ENCODE measurements around the gene POLR2L.
A peak's percentile ranks its signal among the peaks of the same experiment; 100 is the strongest.

POLR2L gene

DNA sequence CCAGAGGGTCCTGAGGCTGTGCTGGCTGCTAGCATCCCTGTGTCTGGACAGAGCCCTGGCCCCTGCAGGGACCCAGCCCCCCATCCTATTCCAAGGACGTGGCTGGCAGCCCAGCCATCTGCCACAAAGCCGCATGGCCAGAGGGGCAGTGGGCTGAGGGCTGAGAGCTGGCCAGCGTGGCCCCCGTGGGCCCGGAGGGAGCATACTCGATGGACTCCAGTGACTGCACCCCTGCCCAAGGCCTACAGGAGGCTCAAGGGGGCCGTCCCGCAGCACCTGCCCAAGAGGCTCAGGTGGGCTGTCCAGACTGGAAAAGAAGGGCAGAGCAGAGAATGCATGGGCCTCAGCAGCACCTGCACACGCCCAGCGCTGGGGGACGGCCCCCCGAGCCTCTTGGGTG, 13.5 kb upstream of the POLR2L start:
- DNase-seq (ENCODE audit: low read depth in 1 of 2, low spot score in 1 of 2), result no peak

DNA sequence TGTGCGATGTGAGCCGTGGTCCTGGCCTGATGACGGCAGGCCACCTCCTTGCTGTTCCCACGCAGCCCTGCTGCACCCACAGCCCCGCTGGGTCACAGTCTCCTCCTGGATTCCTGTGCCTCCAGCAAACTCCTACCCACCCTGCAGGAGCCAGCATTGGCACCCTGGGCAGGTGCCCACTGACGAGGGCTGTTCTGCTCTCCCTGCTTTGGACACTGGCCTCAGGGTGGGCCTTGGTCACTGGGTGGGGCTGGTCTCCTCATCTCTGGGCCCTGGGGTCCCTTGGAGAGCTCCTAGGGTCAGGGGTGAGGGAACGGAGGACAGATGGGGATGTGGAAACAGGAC, 13.0 kb upstream of the POLR2L start:
- DNase-seq (ENCODE audit: low read depth in 1 of 2, low spot score in 1 of 2), result no peak

DNA sequence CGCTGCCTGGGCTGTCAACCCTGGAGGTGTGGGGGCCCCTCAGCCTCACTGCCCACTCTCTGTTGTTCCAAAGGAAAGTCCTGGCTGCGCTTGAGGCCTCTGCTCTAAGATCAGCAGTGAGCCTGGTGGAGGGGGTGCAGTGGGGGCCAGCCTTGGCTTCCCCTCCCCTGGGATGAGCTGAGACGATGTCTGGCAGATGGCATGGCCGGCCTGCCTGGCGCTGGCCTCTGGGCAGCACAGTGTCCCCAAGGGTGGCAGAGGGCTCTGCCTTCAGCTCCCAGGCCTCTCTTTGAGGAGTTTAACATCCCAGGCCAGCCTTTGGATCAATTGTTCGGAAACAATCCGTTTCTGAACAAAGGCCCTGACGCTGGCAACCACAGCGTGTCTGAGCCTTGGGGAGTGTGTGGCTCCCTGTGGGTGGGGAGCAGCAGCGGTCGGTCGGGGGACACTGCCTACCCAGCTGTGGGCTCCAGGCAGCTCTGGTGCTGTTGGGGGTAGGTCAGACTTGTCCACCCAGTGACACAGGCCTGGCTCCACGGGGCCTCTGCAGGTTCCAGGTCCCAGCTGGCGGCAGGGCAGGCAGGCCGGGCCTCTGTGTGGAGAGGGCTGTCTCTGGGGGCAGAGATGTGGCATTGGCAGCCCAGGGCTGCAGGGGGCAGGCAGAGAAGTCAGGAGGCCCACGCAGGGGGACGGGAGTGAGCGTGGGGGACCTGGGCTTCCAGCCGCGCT, 12.4 kb upstream of the POLR2L start:
- no peak for DNase-seq (ENCODE audit: low read depth in 1 of 2, low spot score in 1 of 2)

- DNase-seq (ENCODE audit: low read depth in 1 of 2, low spot score in 1 of 2), result no peak
Observed at GRCh38 chr11:853682-854448, 11.5 kb upstream of the POLR2L start.

- DNase-seq (ENCODE audit: low read depth in 1 of 2, low spot score in 1 of 2), result no peak
Observed at GRCh38 chr11:852762-853161, 10.4 kb upstream of the POLR2L start.

- DNase-seq (ENCODE audit: low read depth in 1 of 2, low spot score in 1 of 2), result no peak
Observed at GRCh38 chr11:850775-851763, 8.7 kb upstream of the POLR2L start.

DNA sequence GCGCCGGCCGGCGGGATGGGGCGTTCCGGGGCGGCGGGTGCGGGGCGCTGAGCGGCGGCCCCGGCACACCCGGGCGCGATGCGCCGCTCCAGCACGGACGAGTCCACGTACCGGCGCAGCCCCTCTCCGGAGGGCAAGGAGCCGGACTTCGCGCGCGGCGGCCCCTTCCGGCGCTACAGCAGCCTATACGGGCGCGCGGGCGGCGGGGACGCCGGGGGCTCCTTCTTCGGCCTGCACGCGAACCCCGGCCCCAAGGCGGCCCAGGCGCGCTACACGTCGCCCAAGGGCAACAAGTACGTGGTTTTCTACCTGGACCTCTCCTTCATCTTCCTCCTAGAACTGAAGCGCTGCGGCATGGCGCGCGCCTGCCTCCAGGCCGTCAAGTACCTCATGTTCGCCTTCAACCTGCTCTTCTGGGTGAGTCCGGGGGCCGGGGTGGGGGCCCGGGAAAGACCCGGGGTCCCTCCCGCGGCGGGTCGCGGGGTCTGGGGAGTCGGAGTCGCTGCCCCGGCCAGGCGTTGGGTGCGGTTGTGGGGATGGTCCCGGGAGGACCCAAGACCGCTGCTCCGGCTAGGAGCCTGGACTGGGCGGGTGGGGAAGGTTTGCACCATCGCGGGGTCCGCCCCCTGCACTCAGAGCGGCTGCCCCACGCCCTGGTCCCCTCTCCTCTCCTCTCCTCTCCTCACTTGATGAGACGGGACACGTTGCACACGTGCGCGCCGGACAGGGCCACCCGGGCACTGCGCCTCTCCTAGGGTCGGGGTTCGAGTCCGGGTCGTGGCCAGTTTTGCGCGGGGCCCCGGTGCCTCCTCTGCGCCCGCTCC, 7.8 kb upstream of the POLR2L start:
- DNase-seq (ENCODE audit: low read depth in 1 of 2, low spot score in 1 of 2), result no peak

DNA sequence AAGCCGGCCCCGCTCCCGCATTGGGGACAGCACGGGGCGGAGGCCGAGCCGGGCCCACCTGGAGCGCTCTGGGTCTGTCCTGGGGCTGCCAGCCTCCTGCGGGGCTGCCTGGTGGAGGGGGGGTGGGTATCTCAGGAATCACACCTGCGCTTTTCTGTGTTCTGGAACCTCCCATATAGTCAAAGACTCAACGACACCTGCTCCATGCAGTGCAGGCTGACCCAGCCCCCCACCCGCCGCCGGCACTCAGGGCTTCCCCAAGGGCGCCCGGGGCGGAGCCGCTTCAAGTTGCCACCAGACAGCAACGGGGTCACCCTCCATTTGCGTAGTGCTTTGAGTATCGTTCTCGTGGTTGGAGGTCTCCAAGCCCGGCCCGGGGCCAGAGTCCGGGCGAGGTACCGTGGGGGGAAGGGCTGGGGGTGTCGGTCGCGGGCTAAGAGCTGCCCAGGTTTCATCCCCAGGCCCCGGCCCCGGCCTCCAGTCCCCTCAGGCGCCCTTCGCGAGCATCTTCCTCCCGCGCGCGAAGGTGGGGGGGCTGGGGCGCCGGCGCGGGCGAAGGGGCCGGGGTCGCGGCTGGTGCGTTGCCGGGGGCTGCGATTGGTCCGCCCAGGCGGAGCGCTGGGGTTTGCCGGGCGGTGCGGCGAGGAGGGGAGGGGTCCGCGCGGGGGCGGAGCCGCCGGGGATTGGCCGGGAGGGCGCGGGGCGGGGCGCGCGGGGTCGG, 6.9 kb upstream of the POLR2L start:
- DNase-seq (ENCODE audit: low read depth in 1 of 2, low spot score in 1 of 2), result no peak

GRCh38 chr11:848380-848931, 6.1 kb upstream of the POLR2L start:
- peak; percentile 32 to 56 for DNase-seq (ENCODE audit: low read depth in 1 of 2, low spot score in 1 of 2)

GRCh38 chr11:847876-848275, 5.5 kb upstream of the POLR2L start:
- DNase-seq (ENCODE audit: low read depth in 1 of 2, low spot score in 1 of 2), result no peak

DNA sequence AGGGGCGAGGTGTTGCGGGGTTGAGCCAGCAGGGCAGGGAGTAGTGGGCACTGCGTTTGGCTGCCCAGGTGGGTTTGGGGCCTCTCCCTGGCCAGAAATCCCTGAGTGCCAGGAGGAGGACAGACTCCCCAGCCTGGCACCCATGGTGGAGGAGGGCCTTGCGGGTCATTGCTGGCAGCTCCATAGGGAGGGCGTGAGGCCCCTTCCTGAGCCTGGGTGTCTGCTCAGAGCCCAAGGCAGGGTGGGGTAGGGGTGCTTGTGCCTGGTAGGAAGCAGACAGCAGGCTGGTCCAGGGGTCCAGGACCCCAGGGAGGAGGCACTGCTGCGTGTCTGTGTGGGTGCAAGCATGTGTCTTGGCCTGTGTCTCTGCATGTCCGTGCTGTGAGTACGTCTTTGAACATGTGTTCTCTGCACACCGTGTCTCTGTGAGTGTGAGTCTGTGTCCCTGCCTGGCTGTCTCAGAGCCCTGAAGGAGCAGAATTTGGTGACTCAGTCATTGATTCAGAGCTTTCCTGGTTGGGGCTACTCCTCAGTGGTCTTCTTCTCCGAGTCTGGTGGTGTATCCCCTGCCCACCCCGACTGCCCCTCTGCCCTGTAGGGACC, 4.3 kb upstream of the POLR2L start:
- no peak for DNase-seq (ENCODE audit: low read depth in 1 of 2, low spot score in 1 of 2)

- DNase-seq (ENCODE audit: low read depth in 1 of 2, low spot score in 1 of 2), result no peak
Observed at GRCh38 chr11:845872-846495, 3.7 kb upstream of the POLR2L start.

DNA sequence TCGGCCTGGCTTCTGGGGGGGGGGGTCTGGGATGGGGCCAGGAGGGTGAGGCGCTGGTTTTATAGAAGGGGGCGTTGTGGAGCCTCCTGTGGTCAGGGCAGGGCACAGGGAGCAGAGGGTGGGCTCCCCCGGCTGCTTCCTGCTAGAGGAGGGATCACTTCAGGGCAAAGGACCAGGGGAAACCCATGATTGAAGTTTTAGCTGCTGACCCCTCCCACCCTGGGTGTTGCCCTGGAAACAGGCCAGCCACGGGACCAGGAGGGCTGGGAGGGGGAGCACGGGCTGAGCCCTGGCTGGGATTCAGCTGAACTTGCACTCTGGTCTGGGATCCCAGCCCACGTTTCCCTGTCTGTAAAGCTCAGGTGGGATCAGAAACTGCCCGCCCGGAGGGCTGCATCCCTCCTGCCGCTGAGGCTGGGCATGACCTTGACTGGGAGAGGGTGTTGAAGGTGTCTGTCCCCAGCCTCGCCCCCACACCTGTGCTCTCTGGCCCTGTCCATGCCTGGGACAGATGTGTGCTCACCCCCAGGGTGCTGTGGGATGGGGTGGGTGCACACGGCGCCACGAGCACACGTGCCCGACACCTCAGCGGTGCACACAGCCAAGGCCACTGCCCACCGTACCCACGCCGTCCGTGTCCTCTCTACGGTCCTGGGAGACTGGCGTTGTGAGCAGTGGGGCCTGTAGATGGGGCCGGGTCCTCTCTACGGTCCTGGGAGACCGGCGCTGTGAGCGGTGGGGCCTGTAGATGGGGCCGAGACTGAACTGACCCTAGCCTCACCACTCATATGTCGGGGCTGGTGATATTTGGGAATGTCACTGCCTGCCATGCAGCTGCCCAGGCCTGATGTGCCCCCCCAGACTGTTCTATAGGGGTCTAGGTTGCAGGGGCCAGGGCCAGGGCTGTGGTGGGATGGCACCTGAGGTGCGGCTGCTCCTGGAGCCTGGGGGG, 2.6 kb upstream of the POLR2L start:
- no peak for DNase-seq (ENCODE audit: low read depth in 1 of 2, low spot score in 1 of 2)

DNA sequence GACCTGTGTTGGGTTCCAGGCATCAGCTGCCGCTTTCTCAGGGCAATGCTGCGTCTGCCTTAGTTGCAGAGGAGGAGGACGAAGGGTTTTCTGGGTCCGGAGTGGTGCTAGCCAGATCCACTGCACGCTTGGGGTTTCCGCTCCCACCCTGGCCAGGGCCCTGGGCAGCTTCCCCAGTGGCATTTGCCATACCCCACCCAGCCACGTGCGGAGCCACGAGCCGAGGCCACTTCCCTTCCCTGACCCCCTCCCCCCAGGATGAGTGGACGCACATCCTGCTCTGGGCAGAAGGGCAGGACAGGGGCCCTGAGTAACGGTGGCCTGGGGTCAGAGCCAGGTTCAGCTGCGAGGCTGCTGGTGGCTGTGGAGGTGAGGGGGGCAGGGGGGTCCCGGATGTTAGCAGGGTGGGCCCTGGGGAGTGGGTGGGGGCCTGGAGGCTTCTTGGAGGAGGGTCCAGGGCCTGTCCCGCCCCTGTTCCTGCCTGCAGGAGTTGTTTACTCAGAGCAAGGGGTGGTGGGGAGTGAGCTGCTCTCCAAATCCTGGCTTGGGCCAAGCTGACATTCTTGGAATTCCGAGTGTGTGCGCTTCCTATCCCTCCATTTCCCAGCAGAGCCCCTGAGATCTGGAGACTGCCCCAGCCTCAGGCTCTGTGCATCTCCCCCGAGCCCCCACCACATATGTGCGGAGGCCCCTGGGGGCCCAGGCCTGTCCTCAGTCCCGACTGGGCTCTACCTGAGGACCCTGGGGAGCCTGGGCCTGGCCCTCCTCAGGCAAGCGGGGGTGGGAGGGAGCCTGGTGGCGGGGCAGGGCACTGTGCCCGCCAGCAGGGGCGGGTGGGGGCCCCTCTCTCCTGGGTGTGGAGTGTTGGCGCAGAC, 1.7 kb upstream of the POLR2L start:
- no peak for DNase-seq (ENCODE audit: low read depth in 1 of 2, low spot score in 1 of 2)

DNA sequence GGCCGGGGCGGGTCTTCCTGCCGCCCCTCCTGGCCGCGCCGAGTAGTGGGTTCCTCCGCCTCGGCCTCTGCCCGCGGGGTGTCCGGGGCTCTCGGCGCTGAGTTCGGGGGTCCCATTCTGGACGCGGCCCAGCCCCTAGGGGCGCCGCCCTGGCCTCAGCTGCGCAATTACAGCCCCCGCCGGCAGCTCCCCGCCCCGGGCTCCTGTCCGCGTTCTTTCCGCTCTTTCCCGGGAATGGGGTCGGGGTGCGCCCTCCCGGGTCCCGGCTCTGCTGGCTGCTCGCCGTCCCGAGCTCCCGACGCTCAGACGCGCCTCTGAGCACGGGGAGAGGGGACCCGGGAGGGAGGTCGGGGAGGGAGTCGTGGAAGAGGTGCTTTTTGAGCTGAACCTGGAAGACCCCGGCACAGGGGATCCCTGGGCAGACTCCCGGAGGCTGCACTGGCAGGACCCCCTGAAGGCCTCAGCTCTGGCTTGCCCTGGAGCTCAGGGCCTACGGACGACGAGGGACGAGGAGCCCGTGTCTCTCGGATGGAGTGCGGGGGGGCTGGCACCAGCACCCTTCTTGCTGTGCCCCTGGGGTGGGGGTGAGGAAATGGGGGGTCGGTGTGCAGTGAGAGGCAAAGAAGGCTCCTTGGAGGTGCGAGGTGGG, 881 bp upstream of the POLR2L start:
- DNase-seq (ENCODE audit: low read depth in 1 of 2, low spot score in 1 of 2), result no peak

- no peak for DNase-seq (ENCODE audit: low read depth in 1 of 2, low spot score in 1 of 2)
Observed at GRCh38 chr11:841981-842369, 354 bp downstream of the POLR2L start.
